Measurements from ENCODE around the gene BAZ2B.

Gene BAZ2B

GRCh38 chr2:159444754-159445153 lies 171.6 kb downstream of the BAZ2B start:
- Histone ChIP-seq H3K27ac (ENCODE audit: low read depth, low read length) (no peak overlapping the region), H3K4me1 (ENCODE audit: control insufficient read depth in 5 of 5, insufficient read depth in 5 of 5, low read length in 5 of 5) (peaks cover 0 to 3% (median 0%) of the 10 kb centered on the region in 5 donors), H3K27me3 (ENCODE audit: control insufficient read depth in 5 of 5, insufficient read depth in 4 of 5, low read length in 5 of 5) (no peaks in the 10 kb centered on the region), H3K9ac (ENCODE audit: low read length in 5 of 5) (no peak overlapping the region), H3K9me3 (ENCODE audit: control insufficient read depth in 5 of 5, low read length in 5 of 5) (no peaks in the 10 kb centered on the region), H3K4me3 (ENCODE audit: low read depth in 1 of 5, low read length in 5 of 5) (no peak overlapping the region), H3K36me3 (ENCODE audit: control insufficient read depth in 5 of 5, insufficient read depth in 5 of 5, low read length in 5 of 5) (peaks cover 28 to 58% (median 39%) of the 10 kb centered on the region in 5 donors)

GRCh38 chr2:159442159-159442852 lies 174.0 kb downstream of the BAZ2B start:
- no peaks in the 10 kb centered on the region for H3K9me3 ChIP-seq (ENCODE audit: control insufficient read depth in 5 of 5, low read length in 5 of 5)
- peaks cover 40 to 65% (median 52%) of the 10 kb centered on the region in 5 donors for H3K36me3 ChIP-seq (ENCODE audit: control insufficient read depth in 5 of 5, insufficient read depth in 5 of 5, low read length in 5 of 5)
- no peaks in the 10 kb centered on the region for H3K27me3 ChIP-seq (ENCODE audit: control insufficient read depth in 5 of 5, insufficient read depth in 4 of 5, low read length in 5 of 5)
- H3K4me1 ChIP-seq (ENCODE audit: control insufficient read depth in 5 of 5, insufficient read depth in 5 of 5, low read length in 5 of 5), result peaks cover 0 to 3% (median 0%) of the 10 kb centered on the region in 5 donors
- no peak overlapping the region for H3K27ac ChIP-seq (ENCODE audit: low read depth, low read length)
- H3K4me3 ChIP-seq (ENCODE audit: low read depth in 1 of 5, low read length in 5 of 5), result no peak overlapping the region
- no peak overlapping the region for H3K9ac ChIP-seq (ENCODE audit: low read length in 5 of 5)

GRCh38 chr2:159441182-159441581 lies 175.2 kb downstream of the BAZ2B start:
- H3K27me3 ChIP-seq (ENCODE audit: control insufficient read depth in 5 of 5, insufficient read depth in 4 of 5, low read length in 5 of 5), result no peaks in the 10 kb centered on the region
- peaks cover 0 to 3% (median 0%) of the 10 kb centered on the region in 5 donors for H3K4me1 ChIP-seq (ENCODE audit: control insufficient read depth in 5 of 5, insufficient read depth in 5 of 5, low read length in 5 of 5)
- H3K9me3 ChIP-seq (ENCODE audit: control insufficient read depth in 5 of 5, low read length in 5 of 5), result no peaks in the 10 kb centered on the region
- no peak overlapping the region for H3K4me3 ChIP-seq (ENCODE audit: low read depth in 1 of 5, low read length in 5 of 5)
- H3K36me3 ChIP-seq (ENCODE audit: control insufficient read depth in 5 of 5, insufficient read depth in 5 of 5, low read length in 5 of 5), result peaks cover 44 to 56% (median 53%) of the 10 kb centered on the region in 5 donors
- no peak overlapping the region for H3K9ac ChIP-seq (ENCODE audit: low read length in 5 of 5)
- no peak overlapping the region for H3K27ac ChIP-seq (ENCODE audit: low read depth, low read length)

GRCh38 chr2:159439421-159439820 lies 176.9 kb downstream of the BAZ2B start:
- Histone ChIP-seq H3K27me3 (ENCODE audit: control insufficient read depth in 5 of 5, insufficient read depth in 4 of 5, low read length in 5 of 5) (no peaks in the 10 kb centered on the region), H3K4me3 (ENCODE audit: low read depth in 1 of 5, low read length in 5 of 5) (no peak overlapping the region), H3K4me1 (ENCODE audit: control insufficient read depth in 5 of 5, insufficient read depth in 5 of 5, low read length in 5 of 5) (peaks cover 0 to 3% (median 0%) of the 10 kb centered on the region in 5 donors), H3K9me3 (ENCODE audit: control insufficient read depth in 5 of 5, low read length in 5 of 5) (no peaks in the 10 kb centered on the region), H3K36me3 (ENCODE audit: control insufficient read depth in 5 of 5, insufficient read depth in 5 of 5, low read length in 5 of 5) (peaks cover 27 to 39% (median 36%) of the 10 kb centered on the region in 5 donors), H3K27ac (ENCODE audit: low read depth, low read length) (no peak overlapping the region), H3K9ac (ENCODE audit: low read length in 5 of 5) (no peak overlapping the region)

GRCh38 chr2:159438720-159439353 lies 177.5 kb downstream of the BAZ2B start:
- H3K4me3 ChIP-seq (ENCODE audit: low read depth in 1 of 5, low read length in 5 of 5), result no peak overlapping the region
- H3K36me3 ChIP-seq (ENCODE audit: control insufficient read depth in 5 of 5, insufficient read depth in 5 of 5, low read length in 5 of 5), result peaks cover 22 to 37% (median 32%) of the 10 kb centered on the region in 5 donors

GRCh38 chr2:159438284-159438683 lies 178.1 kb downstream of the BAZ2B start:
- Histone ChIP-seq H3K4me1 (ENCODE audit: control insufficient read depth in 5 of 5, insufficient read depth in 5 of 5, low read length in 5 of 5) (no peaks in the 10 kb centered on the region), H3K27ac (ENCODE audit: low read depth, low read length) (no peak overlapping the region), H3K27me3 (ENCODE audit: control insufficient read depth in 5 of 5, insufficient read depth in 4 of 5, low read length in 5 of 5) (no peaks in the 10 kb centered on the region), H3K9me3 (ENCODE audit: control insufficient read depth in 5 of 5, low read length in 5 of 5) (no peaks in the 10 kb centered on the region), H3K9ac (ENCODE audit: low read length in 5 of 5) (no peak overlapping the region), H3K4me3 (ENCODE audit: low read depth in 1 of 5, low read length in 5 of 5) (no peak overlapping the region), H3K36me3 (ENCODE audit: control insufficient read depth in 5 of 5, insufficient read depth in 5 of 5, low read length in 5 of 5) (peaks cover 17 to 32% (median 29%) of the 10 kb centered on the region in 5 donors)

More at GRCh38 chr2:159438720-159439353, 177.5 kb downstream of the BAZ2B start:
- Histone ChIP-seq H3K9ac (ENCODE audit: low read length in 5 of 5) (no peak overlapping the region), H3K27ac (ENCODE audit: low read depth, low read length) (no peak overlapping the region), H3K9me3 (ENCODE audit: control insufficient read depth in 5 of 5, low read length in 5 of 5) (no peaks in the 10 kb centered on the region), H3K27me3 (ENCODE audit: control insufficient read depth in 5 of 5, insufficient read depth in 4 of 5, low read length in 5 of 5) (no peaks in the 10 kb centered on the region), H3K4me1 (ENCODE audit: control insufficient read depth in 5 of 5, insufficient read depth in 5 of 5, low read length in 5 of 5) (peaks cover 0 to 3% (median 0%) of the 10 kb centered on the region in 5 donors)

GRCh38 chr2:159432610-159433009 lies 183.7 kb downstream of the BAZ2B start:
- Histone ChIP-seq H3K36me3 (ENCODE audit: control insufficient read depth in 5 of 5, insufficient read depth in 5 of 5, low read length in 5 of 5) (peaks cover 29 to 45% (median 37%) of the 10 kb centered on the region in 5 donors), H3K27ac (ENCODE audit: low read depth, low read length) (no peak overlapping the region), H3K27me3 (ENCODE audit: control insufficient read depth in 5 of 5, insufficient read depth in 4 of 5, low read length in 5 of 5) (no peaks in the 10 kb centered on the region), H3K9me3 (ENCODE audit: control insufficient read depth in 5 of 5, low read length in 5 of 5) (no peaks in the 10 kb centered on the region), H3K9ac (ENCODE audit: low read length in 5 of 5) (no peak overlapping the region), H3K4me3 (ENCODE audit: low read depth in 1 of 5, low read length in 5 of 5) (no peak overlapping the region), H3K4me1 (ENCODE audit: control insufficient read depth in 5 of 5, insufficient read depth in 5 of 5, low read length in 5 of 5) (no peaks in the 10 kb centered on the region)

GRCh38 chr2:159427048-159427447 lies 189.3 kb downstream of the BAZ2B start:
- Histone ChIP-seq H3K36me3 (ENCODE audit: control insufficient read depth in 5 of 5, insufficient read depth in 5 of 5, low read length in 5 of 5) (peaks cover 22 to 56% (median 30%) of the 10 kb centered on the region in 5 donors), H3K4me3 (ENCODE audit: low read depth in 1 of 5, low read length in 5 of 5) (no peak overlapping the region), H3K4me1 (ENCODE audit: control insufficient read depth in 5 of 5, insufficient read depth in 5 of 5, low read length in 5 of 5) (no peaks in the 10 kb centered on the region), H3K27me3 (ENCODE audit: control insufficient read depth in 5 of 5, insufficient read depth in 4 of 5, low read length in 5 of 5) (no peaks in the 10 kb centered on the region), H3K27ac (ENCODE audit: low read depth, low read length) (no peak overlapping the region), H3K9ac (ENCODE audit: low read length in 5 of 5) (no peak overlapping the region), H3K9me3 (ENCODE audit: control insufficient read depth in 5 of 5, low read length in 5 of 5) (peaks cover 0 to 2% (median 0%) of the 10 kb centered on the region in 5 donors)

GRCh38 chr2:159419403-159419802 lies 196.9 kb downstream of the BAZ2B start:
- H3K4me3 ChIP-seq (ENCODE audit: low read depth in 1 of 5, low read length in 5 of 5), result no peak overlapping the region
- H3K9me3 ChIP-seq (ENCODE audit: control insufficient read depth in 5 of 5, low read length in 5 of 5), result peaks cover 0 to 2% (median 0%) of the 10 kb centered on the region in 5 donors
- H3K9ac ChIP-seq (ENCODE audit: low read length in 5 of 5), result no peak overlapping the region
- no peak overlapping the region for H3K27ac ChIP-seq (ENCODE audit: low read depth, low read length)
- H3K27me3 ChIP-seq (ENCODE audit: control insufficient read depth in 5 of 5, insufficient read depth in 4 of 5, low read length in 5 of 5), result no peaks in the 10 kb centered on the region
- H3K4me1 ChIP-seq (ENCODE audit: control insufficient read depth in 5 of 5, insufficient read depth in 5 of 5, low read length in 5 of 5), result no peaks in the 10 kb centered on the region
- peaks cover 4 to 18% (median 7%) of the 10 kb centered on the region in 5 donors for H3K36me3 ChIP-seq (ENCODE audit: control insufficient read depth in 5 of 5, insufficient read depth in 5 of 5, low read length in 5 of 5)

GRCh38 chr2:159411460-159411859 lies 204.9 kb downstream of the BAZ2B start:
- Histone ChIP-seq H3K4me1 (ENCODE audit: control insufficient read depth in 5 of 5, insufficient read depth in 5 of 5, low read length in 5 of 5) (no peaks in the 10 kb centered on the region), H3K27ac (ENCODE audit: low read depth, low read length) (no peak overlapping the region), H3K36me3 (ENCODE audit: control insufficient read depth in 5 of 5, insufficient read depth in 5 of 5, low read length in 5 of 5) (peaks cover 17 to 36% (median 22%) of the 10 kb centered on the region in 5 donors), H3K9me3 (ENCODE audit: control insufficient read depth in 5 of 5, low read length in 5 of 5) (no peaks in the 10 kb centered on the region), H3K4me3 (ENCODE audit: low read depth in 1 of 5, low read length in 5 of 5) (no peak overlapping the region), H3K9ac (ENCODE audit: low read length in 5 of 5) (no peak overlapping the region), H3K27me3 (ENCODE audit: control insufficient read depth in 5 of 5, insufficient read depth in 4 of 5, low read length in 5 of 5) (no peaks in the 10 kb centered on the region)

Data from subcutaneous abdominal adipose tissue (tissue), 5 donors.